Sigmoid colon (tissue), 4 donors: ENCODE results near the gene TMEM119.

Source experiments
- EP300 ChIP-seq, 4 donors: sonication (generic); formaldehyde crosslinking; IDR thresholded peaks; one replicate each; pipeline ENCODE4 v1.6.1; 2017; ENCODE audit warnings: antibody characterized with exemption in 4 of 4
- POLR2AphosphoS5 ChIP-seq, 4 donors: sonication (generic); formaldehyde crosslinking; IDR thresholded peaks; one replicate each; pipeline ENCODE4 v1.6.1; 2017; ENCODE audit warnings: antibody characterized with exemption in 4 of 4
- TF ChIP-seq, protein P1 (sequence below), 4 experiments: fragments of 450-650 bp in 3 of 4; fragments of 200-600 bp in 1 of 4; IDR thresholded peaks; one replicate each; pipeline ENCODE4 v1.5.1; 2016 to 2019; ENCODE audit warnings: antibody characterized with exemption in 4 of 4, mild to moderate bottlenecking in 3 of 4, moderate library complexity in 2 of 4

DNA sequence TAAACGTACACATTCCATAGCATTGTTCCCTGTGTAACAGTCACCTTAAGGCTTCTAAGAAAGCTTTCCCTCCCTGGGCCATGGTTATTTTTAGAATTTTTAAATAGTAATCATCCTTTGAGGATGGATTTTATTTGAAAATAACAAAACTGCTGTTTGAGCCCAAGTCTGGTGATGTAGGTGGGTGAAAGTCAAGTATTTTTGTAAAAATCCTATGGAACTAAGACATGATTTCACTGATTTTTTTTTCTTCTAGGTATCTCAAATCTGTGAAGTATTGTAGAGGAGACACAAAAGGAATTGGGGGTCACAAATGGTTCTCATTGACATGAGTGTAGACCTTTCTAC is 34.1 kb downstream of the TMEM119 start:
- TF ChIP-seq, protein P1, sequence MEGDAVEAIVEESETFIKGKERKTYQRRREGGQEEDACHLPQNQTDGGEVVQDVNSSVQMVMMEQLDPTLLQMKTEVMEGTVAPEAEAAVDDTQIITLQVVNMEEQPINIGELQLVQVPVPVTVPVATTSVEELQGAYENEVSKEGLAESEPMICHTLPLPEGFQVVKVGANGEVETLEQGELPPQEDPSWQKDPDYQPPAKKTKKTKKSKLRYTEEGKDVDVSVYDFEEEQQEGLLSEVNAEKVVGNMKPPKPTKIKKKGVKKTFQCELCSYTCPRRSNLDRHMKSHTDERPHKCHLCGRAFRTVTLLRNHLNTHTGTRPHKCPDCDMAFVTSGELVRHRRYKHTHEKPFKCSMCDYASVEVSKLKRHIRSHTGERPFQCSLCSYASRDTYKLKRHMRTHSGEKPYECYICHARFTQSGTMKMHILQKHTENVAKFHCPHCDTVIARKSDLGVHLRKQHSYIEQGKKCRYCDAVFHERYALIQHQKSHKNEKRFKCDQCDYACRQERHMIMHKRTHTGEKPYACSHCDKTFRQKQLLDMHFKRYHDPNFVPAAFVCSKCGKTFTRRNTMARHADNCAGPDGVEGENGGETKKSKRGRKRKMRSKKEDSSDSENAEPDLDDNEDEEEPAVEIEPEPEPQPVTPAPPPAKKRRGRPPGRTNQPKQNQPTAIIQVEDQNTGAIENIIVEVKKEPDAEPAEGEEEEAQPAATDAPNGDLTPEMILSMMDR (IDR thresholded peaks at IDR 0.05), result no peak
- TF ChIP-seq EP300 (IDR thresholded peaks at IDR 0.05) (no peak), POLR2AphosphoS5 (IDR thresholded peaks at IDR 0.05) (no peak)
